K562 (cell line): ENCODE measurements around the gene FAM161A. TPM values are rescaled to one million over a fixed set of nuclear protein-coding genes. Genes with fewer than 3 reads are reported as not detected.

Source experiments
- ATAC-seq: fragments of 200-7000 bp; cut with Tn5 transposase; 3 replicates; pipeline ENCODE4 v1.9.1; 2020; ENCODE audit warnings: moderate library complexity
- BruUV-seq: library from RNA; stranded (reverse); fragments of 400-500 nt; replicated peaks from 2 replicates; lab custom pipeline; 2021; lab: Mats Ljungman, UMichigan
- CTCF ChIA-PET: fragments of 300-600 bp; formaldehyde crosslinking; extraction: SDS; loops from one replicate; lab custom pipeline; 2021; ENCODE audit warnings: low intra/inter-chr PET ratio; lab: Yijun Ruan, JAX
- POLR2A ChIA-PET: fragments of 300-600, 350-650 bp; sonication (Branson Sonifier 250); formaldehyde crosslinking; extraction: SDS; loops from one replicate; lab custom pipeline; 2021; ENCODE audit warnings: antibody characterized with exemption, inconsistent platforms; lab: Yijun Ruan, JAX
- DNase-seq, 4 experiments: peaks; one replicate each; pipeline versions ENCODE4 v3.0.0 to v3.0.0-alpha.2; 2011 to 2018; ENCODE audit warnings: low spot score in 3 of 4, mixed read lengths in 3 of 4; ENCODE audit errors: extremely low read depth in 1 of 4
- FAIRE-seq: peaks from 2 replicates; lab custom pipeline; 2011; peaks lifted over from hg19 to GRCh38; lab: Jason Lieb, UNC
- H2AFZ ChIP-seq: 2 replicates; pipeline ENCODE4 v1.6.0; 2011; ENCODE audit warnings: low read depth, low read length, control low read depth, inconsistent platforms
- H3K27ac ChIP-seq: fragments of 200-600 bp; 3 replicates; pipeline ENCODE4 v1.8.0; 2011; ENCODE audit warnings: low read depth, mild to moderate bottlenecking, control low read depth, inconsistent platforms, low read length, moderate library complexity, mixed read lengths; ENCODE audit errors: extremely low read depth
- H3K27me3 ChIP-seq, 2 experiments: fragments of 300-600 bp in 1 of 2; 2 replicates in 1 of 2; 3 replicates in 1 of 2; pipeline versions ENCODE4 v1.6.0 to v1.8.0; 2011; ENCODE audit warnings: inconsistent platforms in 2 of 2, low read length in 2 of 2, mild to moderate bottlenecking in 1 of 2, mixed read lengths in 1 of 2, moderate library complexity in 1 of 2; ENCODE audit not compliant: control insufficient read depth in 2 of 2, insufficient read depth in 2 of 2
- H3K36me3 ChIP-seq: fragments of 300-600 bp; 3 replicates; pipeline ENCODE4 v1.8.0; 2011; ENCODE audit warnings: mild to moderate bottlenecking, low read length, inconsistent platforms; ENCODE audit not compliant: control insufficient read depth, insufficient read depth
- H3K4me1 ChIP-seq, 2 experiments: fragments of 200-600 bp in 1 of 2; replicated peaks in 1 of 2; 2 replicates in 1 of 2; 3 replicates in 1 of 2; pipeline versions ENCODE4 v1.5.1 to v1.8.0; 2011; ENCODE audit warnings: inconsistent platforms in 2 of 2, low read length in 2 of 2, mild to moderate bottlenecking in 1 of 2, mixed read lengths in 1 of 2, moderate library complexity in 1 of 2; ENCODE audit not compliant: control insufficient read depth in 2 of 2, insufficient read depth in 2 of 2
- H3K4me2 ChIP-seq: 2 replicates; pipeline ENCODE4 v1.6.1; 2011; ENCODE audit warnings: low read length, control low read depth, inconsistent platforms, mixed read lengths; ENCODE audit not compliant: insufficient read depth
- H3K4me3 ChIP-seq: fragments of 200-600 bp; sonication (generic), shearing (Covaris generic); 2 replicates; pipeline ENCODE4 v1.5.1; 2016; ENCODE audit warnings: control low read depth, inconsistent platforms
- H3K79me2 ChIP-seq: fragments of 200-600 bp; 3 replicates; pipeline ENCODE4 v1.8.0; 2011; ENCODE audit warnings: low read length, inconsistent platforms; ENCODE audit not compliant: control insufficient read depth, insufficient read depth
- H3K9ac ChIP-seq, 2 experiments: 2 replicates each; pipeline versions ENCODE4 v1.6.0 to v1.6.1; 2011; ENCODE audit warnings: low read depth in 2 of 2, low read length in 2 of 2, control low read depth in 1 of 2, inconsistent platforms in 1 of 2, mild to moderate bottlenecking in 1 of 2, mixed read lengths in 1 of 2; ENCODE audit not compliant: insufficient read depth in 1 of 2
- H3K9me1 ChIP-seq: one replicate; pipeline ENCODE4 v1.6.0; 2011; ENCODE audit warnings: inconsistent platforms, mild to moderate bottlenecking, low read length, moderate library complexity; ENCODE audit not compliant: control insufficient read depth, insufficient read depth
- H3K9me3 ChIP-seq: replicated peaks from 2 replicates; pipeline ENCODE4 v1.5.1; 2011; ENCODE audit warnings: low read depth, low read length, inconsistent platforms; ENCODE audit not compliant: control insufficient read depth, insufficient read depth
- H4K20me1 ChIP-seq: replicated peaks from 2 replicates; pipeline ENCODE4 v1.6.1; 2011; ENCODE audit warnings: low read length, inconsistent platforms, mixed read lengths; ENCODE audit not compliant: control insufficient read depth, insufficient read depth
- CEBPG ChIP-seq, 3 experiments: fragments of 200-800 bp in 1 of 3; sonication (Bioruptor generic) in 1 of 3; sonication (generic) in 1 of 3; formaldehyde crosslinking in 1 of 3; IDR thresholded peaks in 2 of 3; conservative IDR thresholded peaks in 1 of 3; 2 replicates each; pipeline versions ENCODE4 v1.6.1 to v1.8.0; 2016 to 2022; ENCODE audit warnings: missing compliant biosample characterization in 2 of 3, missing genetic modification characterization in 2 of 3, mild to moderate bottlenecking in 1 of 3, missing genetic modification reagents in 1 of 3
- NFIX ChIP-seq: fragments of 250-450 bp; sonication (Bioruptor Pico); IDR thresholded peaks from 2 replicates; pipeline ENCODE4 v1.4.0; 2020; ENCODE audit warnings: low read depth, mild to moderate bottlenecking, moderate library complexity
- ZNF140 ChIP-seq: fragments of 250-450 bp; sonication (Bioruptor Pico); IDR thresholded peaks from 2 replicates; pipeline ENCODE4 v1.8.0; 2021; ENCODE audit warnings: moderate library complexity, mild to moderate bottlenecking, inconsistent platforms
- ZNF277 ChIP-seq: fragments of 250-450 bp; sonication (Bioruptor Pico); IDR thresholded peaks from 2 replicates; pipeline ENCODE4 v1.8.0; 2022; ENCODE audit warnings: inconsistent platforms, mild to moderate bottlenecking, moderate library complexity, borderline replicate concordance
- WGBS: fragments of 100-300 bp; shearing (Covaris generic); methylation state at CpG from one replicate; pipeline ENCODE4 v1.1.6; 2016; ENCODE audit warnings: low coverage, mixed read lengths; ENCODE audit not compliant: insufficient coverage; ENCODE audit errors: missing lambda C conversion rate; 5-methylcytosine and 5-hydroxymethylcytosine counted together
- in situ Hi-C: fragments of 300-500 bp; cut with MboI; formaldehyde crosslinking; loops from 4 replicates; pipeline ENCODE4 v1.15.0; 2018; ENCODE audit warnings: inconsistent platforms, mixed read lengths
- intact Hi-C: fragments of 100-400 bp; cut with micrococcal nuclease; formaldehyde crosslinking; loops from 2 replicates; pipeline ENCODE4 v1.14.2; 2022
- polyA plus RNA-seq, 8 experiments: library from polyadenylated mRNA; depleted of rRNA in 4 of 8; stranded (reverse) in 5 of 8; unstranded in 3 of 8; fragments of >200 nt; fragmentation: Nextera tagmentation in 2 of 8; fragmentation: Illumina TruSeq in 1 of 8; extraction: Ambion mirVana in 2 of 8; extraction: Trizol in 1 of 8; gene quantifications; 2 replicates each; pipeline versions ENCODE4 v1.2.1 to v1.2.3, GENCODE V29; 2011 to 2014; ENCODE audit warnings: inconsistent platforms in 1 of 8, missing spikeins in 1 of 8
- total RNA-seq, 7 experiments: library from RNA; depleted of rRNA in 6 of 7; stranded (reverse); fragments of >200 nt in 6 of 7; fragmentation: Illumina TruSeq in 2 of 7; extraction: Trizol in 2 of 7; gene quantifications; 2 replicates each; pipeline versions ENCODE4 v1.2.1 to v1.2.3, GENCODE V29; 2011 to 2021; ENCODE audit warnings: low replicate concordance in 1 of 7

The FAM161A gene
- total and polyA plus RNA-seq, 9 of the 15 experiments (the other 6 are each of a cell fraction or from before 2014, with no cell fraction given): 0.27 to 1.4 (median 0.80) TPM

GRCh38 chr2:61877571-61878245 is 23.8 kb upstream of the FAM161A start:
- Histone ChIP-seq H3K27ac (no peak overlapping the region), H3K27me3 (no peaks in the 10 kb centered on the region), H3K79me2 (peaks cover 10% of the 10 kb centered on the region), H3K4me3 (no peak overlapping the region), H2AFZ (no peak overlapping the region), H3K36me3 (peaks cover 98% of the 10 kb centered on the region), H3K9ac (no peak overlapping the region)
- in situ Hi-C loops: no loop called here
- TF ChIP-seq ZNF277 (CRISPR knock-in tag): peak; percentile 77; the same call in 1 of the 2 replicates
- TF ChIP-seq NFIX (CRISPR knock-in tag): peak; percentile 39; the same call in 1 of the 2 replicates
- TF ChIP-seq ZNF140 (CRISPR knock-in tag): peak; percentile 57; the same call in 1 of the 2 replicates
- TF ChIP-seq CEBPG (CRISPR knock-in tag; IDR thresholded peaks at IDR 0.05): no peak
- no peak for TF ChIP-seq CEBPG (tag; conservative IDR thresholded peaks at IDR 0.05 in 1 of 2, IDR thresholded peaks at IDR 0.05 in 1 of 2)
- TF ChIP-seq, all 486 proteins: peak for 3
- no peaks in the 10 kb centered on the region for H4K20me1 ChIP-seq
- no peaks in the 10 kb centered on the region for H3K9me1 ChIP-seq
- no TSS peak for BruUV-seq
- intact Hi-C loops: no loop called here
- CTCF ChIA-PET: no interaction called here
- no peaks in the 10 kb centered on the region for H3K9me3 ChIP-seq
- POLR2A ChIA-PET: no interaction called here
- ATAC-seq: no peak
- 97% methylated on average over 4 of the region's 4 CpGs for WGBS
- no peak overlapping the region for H3K4me2 ChIP-seq
- no peak for FAIRE-seq
- no peaks in the 10 kb centered on the region for H3K4me1 ChIP-seq
- no peak for DNase-seq
